Activated T-helper 1 cell treated with anti-CD3 and anti-CD28 coated beads, Interleukin-12 subunit alpha, Interleukin-12 subunit beta, Interleukin-2, Interleukin-4 antibody, amounts not matched to agents 30 ng/mL and 10 ng/mL and 1 ng/mL, durations not matched to agents 14 hours and 24 hours and 36 hours (primary cell): ENCODE measurements around the gene DNAAF5. TPM values are rescaled to one million over a fixed set of nuclear protein-coding genes. Genes with fewer than 3 reads are reported as not detected.
A peak's percentile ranks its signal among the peaks of the same experiment; 100 is the strongest.

Experiments used
- DNase-seq: peaks from one replicate; pipeline ENCODE4 v3.0.0; 2021; ENCODE audit warnings: low spot score
- H3K27ac Mint-ChIP-seq: one replicate; pipeline ENCODE4 v1.8.0; 2021; ENCODE audit warnings: mild to moderate bottlenecking, mixed read lengths
- H3K27me3 Mint-ChIP-seq: one replicate; pipeline ENCODE4 v1.8.0; 2022; ENCODE audit warnings: mild to moderate bottlenecking, moderate library complexity, mixed read lengths; ENCODE audit not compliant: insufficient read depth
- H3K36me3 Mint-ChIP-seq: one replicate; pipeline ENCODE4 v1.8.0; 2021; ENCODE audit warnings: low read depth, mixed read lengths
- H3K4me1 Mint-ChIP-seq: one replicate; pipeline ENCODE4 v1.8.0; 2021; ENCODE audit warnings: low read depth, mixed read lengths
- H3K4me3 Mint-ChIP-seq: one replicate; pipeline ENCODE4 v1.8.0; 2021; ENCODE audit warnings: mild to moderate bottlenecking, moderate library complexity, mixed read lengths
- H3K9me3 Mint-ChIP-seq: one replicate; pipeline ENCODE4 v1.8.0; 2021; ENCODE audit warnings: mixed read lengths
- intact Hi-C: fragments of 100-400 bp; cut with micrococcal nuclease; formaldehyde crosslinking; loops from one replicate; pipeline ENCODE4 v1.15.1; 2024
- total RNA-seq: library from RNA; stranded (reverse); gene quantifications from 2 replicates; pipeline ENCODE4 v1.2.3, GENCODE V29; 2022

DNAAF5 gene
- total RNA-seq: 42.7 and 52.4 TPM in 2 replicates

DNA sequence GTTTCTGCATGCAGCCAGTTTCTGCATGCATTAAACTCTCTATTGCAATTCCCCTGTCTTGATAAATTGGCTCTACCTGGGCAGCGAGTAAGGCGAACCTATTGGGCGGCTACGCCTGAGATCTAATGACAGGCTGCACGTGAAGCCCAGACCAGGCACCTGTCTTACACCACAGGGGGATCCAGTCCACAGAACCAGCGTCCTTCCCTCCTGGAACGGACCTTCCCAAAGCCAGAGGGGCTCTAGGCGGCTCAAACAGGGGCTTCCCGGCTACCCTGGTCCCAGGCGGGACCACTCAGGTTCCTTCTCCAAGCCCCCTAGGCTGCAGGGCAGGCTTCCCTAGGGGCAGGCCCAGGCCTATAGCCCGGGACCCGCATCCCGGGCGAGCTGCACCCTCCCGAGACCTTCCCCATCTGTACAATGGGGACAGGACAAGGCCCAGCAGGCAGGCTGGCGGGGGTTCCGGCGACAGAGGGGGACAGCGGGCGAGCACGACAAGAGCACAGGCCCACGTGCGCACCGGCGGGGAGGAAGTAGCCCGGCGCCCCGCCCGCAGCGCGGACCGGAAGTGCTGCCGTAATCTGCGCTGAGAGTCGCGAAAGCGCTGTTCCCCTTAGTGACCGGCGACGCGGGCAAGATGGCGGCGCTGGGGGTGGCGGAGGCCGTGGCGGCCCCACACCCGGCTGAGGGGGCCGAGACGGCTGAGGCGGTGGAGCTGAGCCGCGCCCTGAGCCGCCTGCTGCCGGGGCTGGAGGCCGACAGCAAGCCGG, at the start of gene DNAAF5:
Gene DNAAF5 (plus strand): TSS at position 616 of the 770 bp plus-strand sequence. CDS start 22 bp downstream, at position 638.
- peaks cover 14% of the 10 kb centered on the region for H3K9me3 Mint-ChIP-seq
- peaks cover 23% of the 10 kb centered on the region for H3K4me1 Mint-ChIP-seq
- peak within 1 kb of the TSS; percentile 92 for H3K4me3 Mint-ChIP-seq
- intact Hi-C loops: loop anchor here (1.0 to 5.0 kb wide), 8 partner anchors 87 to 579 kb away; partner anchors contain the start of genes GET4, PDGFA and SUN1
- H3K27me3 Mint-ChIP-seq: no peaks in the 10 kb centered on the region
- peak within 1 kb of the TSS; percentile 96 for H3K27ac Mint-ChIP-seq
- DNase-seq: peak; percentile 84
- H3K36me3 Mint-ChIP-seq: peaks cover 38% of the 10 kb centered on the region

DNA sequence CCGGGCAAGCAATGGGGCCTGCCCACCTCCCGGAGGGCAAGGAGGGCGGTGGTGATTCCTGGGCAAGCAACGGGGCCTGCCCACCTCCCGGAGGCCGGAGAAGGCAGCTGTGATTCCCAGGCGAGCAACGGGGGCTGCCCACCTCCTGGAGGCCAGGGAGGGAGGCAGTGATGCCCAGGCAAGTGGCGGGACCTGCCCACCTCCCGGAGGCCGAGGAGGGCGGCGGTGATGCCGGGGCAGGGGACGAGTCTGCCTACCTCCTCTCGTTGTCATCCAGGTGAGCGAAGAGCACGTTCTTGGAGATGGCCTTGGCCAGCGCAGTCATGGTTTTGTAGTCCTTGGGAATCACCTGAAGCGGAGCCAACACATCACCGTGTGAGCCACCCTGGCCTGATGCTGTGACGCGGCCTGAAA, 49.5 kb upstream of the DNAAF5 start:
- Mint-ChIP-seq H3K27ac (no peak overlapping the region), H3K4me3 (no peak overlapping the region), H3K9me3 (peaks cover 28% of the 10 kb centered on the region), H3K4me1 (no peaks in the 10 kb centered on the region), H3K36me3 (peaks cover 32% of the 10 kb centered on the region), H3K27me3 (no peaks in the 10 kb centered on the region)
- DNase-seq: no peak
- intact Hi-C loops: no loop called here

DNA sequence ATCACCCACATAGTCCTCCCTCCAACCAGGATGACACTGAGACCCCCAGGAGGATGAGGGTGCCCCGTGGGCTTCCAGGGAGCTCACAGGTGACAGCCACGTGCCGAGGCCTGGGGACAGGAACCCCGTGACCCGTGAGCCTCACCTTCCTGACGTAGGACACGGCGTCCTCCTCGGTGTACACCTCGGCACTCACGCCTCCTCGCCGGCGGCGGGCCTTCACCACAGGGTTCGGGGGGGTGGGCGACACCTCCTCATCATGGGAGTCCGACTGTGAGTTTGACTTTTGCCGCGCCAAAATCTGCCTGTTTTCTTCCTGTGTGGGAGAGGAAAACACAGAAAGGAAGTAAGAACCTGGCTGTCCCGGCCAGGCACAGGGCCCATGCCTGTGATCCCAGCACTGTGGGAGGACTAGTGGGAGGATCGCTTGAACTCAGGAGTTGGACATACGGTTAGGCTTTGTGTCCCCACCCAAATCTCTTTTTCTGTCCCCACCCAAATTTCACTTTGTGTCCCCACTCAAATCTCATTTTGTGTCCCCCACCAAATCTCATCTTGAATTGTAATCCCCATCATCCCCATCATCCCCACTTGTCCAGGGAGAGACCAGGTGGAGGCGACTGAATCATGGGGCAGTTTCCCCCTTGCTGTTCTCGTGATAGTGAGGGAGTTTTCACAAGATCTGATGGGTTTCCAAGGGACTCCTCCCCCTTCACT, 45.9 kb upstream of the DNAAF5 start:
- H3K36me3 Mint-ChIP-seq: peaks cover 27% of the 10 kb centered on the region
- H3K27ac Mint-ChIP-seq: no peak overlapping the region
- peaks cover 30% of the 10 kb centered on the region for H3K9me3 Mint-ChIP-seq
- no peak overlapping the region for H3K4me3 Mint-ChIP-seq
- DNase-seq: no peak
- intact Hi-C loops: no loop called here
- no peaks in the 10 kb centered on the region for H3K4me1 Mint-ChIP-seq
- H3K27me3 Mint-ChIP-seq: no peaks in the 10 kb centered on the region

DNA sequence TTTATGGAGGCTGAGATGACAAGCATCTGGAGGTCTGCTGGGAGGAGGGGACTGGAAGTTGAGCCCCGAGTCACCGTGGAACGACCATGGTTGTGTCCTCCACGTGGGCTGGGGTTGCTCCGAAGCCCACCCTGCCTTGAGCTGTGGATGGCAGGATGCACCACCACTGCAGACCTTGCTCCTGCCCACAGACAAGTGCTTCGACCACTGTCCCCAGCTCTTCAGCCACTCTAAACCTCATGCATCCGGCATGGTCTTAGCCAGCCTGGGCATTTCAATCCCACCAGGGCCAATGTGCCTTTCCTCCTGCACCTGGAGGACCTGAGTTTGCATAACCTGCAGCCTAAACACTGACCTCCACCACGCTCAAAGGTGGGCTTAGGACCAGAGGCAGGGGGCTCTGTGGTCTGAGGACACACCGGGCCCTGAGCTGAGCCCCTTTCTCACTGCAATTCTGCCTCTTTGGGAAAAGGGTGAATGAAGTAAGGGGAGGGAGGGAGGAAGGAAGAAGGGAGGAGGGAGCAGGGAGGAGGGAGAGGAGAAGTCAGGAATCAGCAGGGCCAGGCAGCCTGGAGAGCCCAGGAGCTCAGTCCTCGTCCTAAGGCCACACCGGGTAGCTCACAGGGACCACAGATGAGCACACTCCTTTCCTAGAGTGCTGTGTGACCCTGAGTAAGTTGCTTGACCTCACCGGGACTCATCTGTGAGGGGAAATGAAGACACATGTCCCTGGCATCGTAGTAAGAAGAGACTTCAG, 44.8 kb upstream of the DNAAF5 start:
- intact Hi-C loops: no loop called here
- Mint-ChIP-seq H3K36me3 (peaks cover 21% of the 10 kb centered on the region), H3K27me3 (no peaks in the 10 kb centered on the region), H3K4me3 (no peak overlapping the region), H3K27ac (no peak overlapping the region), H3K4me1 (no peaks in the 10 kb centered on the region), H3K9me3 (peaks cover 38% of the 10 kb centered on the region)
- no peak for DNase-seq

DNA sequence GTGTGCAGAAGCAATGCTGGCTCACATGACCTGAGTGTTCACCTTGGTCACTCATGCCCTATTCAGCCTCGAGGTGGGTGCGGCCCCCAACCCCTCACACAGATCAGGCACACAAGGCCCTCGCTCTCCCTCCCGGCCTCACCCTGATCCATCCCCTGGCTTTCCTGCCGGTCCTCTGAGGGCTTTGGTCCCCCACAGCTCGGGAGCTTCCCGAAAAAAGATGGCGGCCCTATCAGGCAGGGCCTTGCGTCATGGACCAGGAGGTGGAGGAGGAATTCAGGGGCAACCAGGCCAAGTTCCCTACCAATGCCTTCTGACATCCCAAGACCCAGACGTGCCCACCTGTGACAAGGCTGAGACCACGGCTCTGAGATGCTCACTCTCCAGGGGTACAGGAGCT, 43.7 kb upstream of the DNAAF5 start:
- DNase-seq: no peak
- H3K36me3 Mint-ChIP-seq: peaks cover 21% of the 10 kb centered on the region
- no peaks in the 10 kb centered on the region for H3K27me3 Mint-ChIP-seq
- no peak overlapping the region for H3K4me3 Mint-ChIP-seq
- intact Hi-C loops: no loop called here
- no peak overlapping the region for H3K27ac Mint-ChIP-seq
- no peaks in the 10 kb centered on the region for H3K4me1 Mint-ChIP-seq
- peaks cover 47% of the 10 kb centered on the region for H3K9me3 Mint-ChIP-seq

DNA sequence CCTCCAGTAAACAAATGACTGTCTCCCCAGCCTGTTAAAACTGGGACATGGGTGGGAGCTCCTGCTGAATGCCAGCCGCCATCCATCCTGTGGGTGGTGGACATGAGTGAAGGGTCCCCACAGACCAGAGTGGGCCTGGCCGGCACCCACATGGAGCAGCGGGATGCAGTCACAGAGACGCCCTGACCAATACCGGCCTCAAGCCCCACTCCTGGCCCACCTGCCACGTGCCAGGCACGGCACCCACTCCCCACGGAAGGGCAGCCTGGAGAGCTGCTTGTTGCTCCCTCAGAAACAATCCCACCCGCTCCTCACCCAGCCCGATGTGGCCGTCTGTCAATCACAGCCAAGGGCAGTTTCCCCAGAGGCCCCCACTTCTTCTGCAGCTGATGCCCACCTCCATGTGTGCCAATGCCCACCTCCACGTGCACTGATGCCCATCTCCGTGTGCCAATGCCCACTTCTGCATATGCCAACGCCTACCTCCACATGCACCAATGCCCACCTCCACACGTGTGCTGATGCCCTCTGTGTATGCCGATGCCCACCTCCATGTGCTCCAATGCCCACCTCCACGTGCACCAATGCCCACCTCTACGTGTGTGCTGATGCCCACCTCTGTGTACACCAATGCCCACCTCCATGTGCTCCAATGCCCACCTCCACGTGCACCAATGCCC, 42.8 kb upstream of the DNAAF5 start:
- peaks cover 20% of the 10 kb centered on the region for H3K36me3 Mint-ChIP-seq
- no peaks in the 10 kb centered on the region for H3K4me1 Mint-ChIP-seq
- H3K9me3 Mint-ChIP-seq: peaks cover 52% of the 10 kb centered on the region
- H3K4me3 Mint-ChIP-seq: no peak overlapping the region
- no peaks in the 10 kb centered on the region for H3K27me3 Mint-ChIP-seq
- no peak overlapping the region for H3K27ac Mint-ChIP-seq
- intact Hi-C loops: no loop called here
- DNase-seq: no peak

DNA sequence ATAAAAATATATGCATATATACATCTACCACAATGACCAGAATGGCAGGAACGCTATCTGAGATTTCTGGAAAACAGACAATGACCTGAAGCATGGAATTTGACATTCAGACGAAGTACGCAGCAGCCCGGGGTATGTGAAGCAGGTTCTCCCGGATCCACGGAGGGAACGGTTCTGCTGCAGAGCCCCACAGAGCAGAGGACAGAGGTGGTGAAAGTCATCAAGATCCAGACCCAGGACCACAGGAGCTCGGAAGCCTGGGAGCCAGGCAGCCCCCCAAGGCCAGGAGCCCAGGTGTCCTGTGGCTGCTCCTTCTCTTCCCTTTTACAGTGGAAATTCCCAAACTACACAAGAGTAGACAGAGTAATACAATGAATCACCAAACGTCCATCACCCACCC, 42.1 kb upstream of the DNAAF5 start:
- Mint-ChIP-seq H3K36me3 (peaks cover 19% of the 10 kb centered on the region), H3K27me3 (no peaks in the 10 kb centered on the region), H3K4me3 (no peak overlapping the region), H3K27ac (no peak overlapping the region), H3K9me3 (peaks cover 52% of the 10 kb centered on the region), H3K4me1 (no peaks in the 10 kb centered on the region)
- intact Hi-C loops: no loop called here
- DNase-seq: no peak

DNA sequence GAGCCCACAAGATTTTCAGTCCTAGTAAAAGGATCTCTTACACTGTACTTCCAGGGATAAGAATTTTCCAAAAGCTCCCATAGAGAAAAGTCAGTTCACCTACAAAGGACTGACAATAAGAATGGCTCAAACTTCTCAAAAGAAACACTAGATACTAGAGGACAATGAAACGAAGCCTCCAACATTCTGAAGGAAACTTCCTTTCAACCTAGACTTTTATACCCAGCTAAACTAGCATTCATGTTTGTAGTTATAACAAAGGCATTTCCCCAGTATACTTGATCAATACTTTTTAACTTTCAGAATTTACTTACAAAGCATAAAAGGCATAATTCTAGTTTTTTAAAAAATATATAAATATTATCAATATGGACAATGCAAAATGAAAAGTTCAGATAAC, 41.0 kb upstream of the DNAAF5 start:
- Mint-ChIP-seq H3K36me3 (peaks cover 15% of the 10 kb centered on the region), H3K4me1 (no peaks in the 10 kb centered on the region), H3K4me3 (no peak overlapping the region), H3K27me3 (no peaks in the 10 kb centered on the region), H3K27ac (no peak overlapping the region), H3K9me3 (peaks cover 53% of the 10 kb centered on the region)
- intact Hi-C loops: no loop called here
- no peak for DNase-seq

DNA sequence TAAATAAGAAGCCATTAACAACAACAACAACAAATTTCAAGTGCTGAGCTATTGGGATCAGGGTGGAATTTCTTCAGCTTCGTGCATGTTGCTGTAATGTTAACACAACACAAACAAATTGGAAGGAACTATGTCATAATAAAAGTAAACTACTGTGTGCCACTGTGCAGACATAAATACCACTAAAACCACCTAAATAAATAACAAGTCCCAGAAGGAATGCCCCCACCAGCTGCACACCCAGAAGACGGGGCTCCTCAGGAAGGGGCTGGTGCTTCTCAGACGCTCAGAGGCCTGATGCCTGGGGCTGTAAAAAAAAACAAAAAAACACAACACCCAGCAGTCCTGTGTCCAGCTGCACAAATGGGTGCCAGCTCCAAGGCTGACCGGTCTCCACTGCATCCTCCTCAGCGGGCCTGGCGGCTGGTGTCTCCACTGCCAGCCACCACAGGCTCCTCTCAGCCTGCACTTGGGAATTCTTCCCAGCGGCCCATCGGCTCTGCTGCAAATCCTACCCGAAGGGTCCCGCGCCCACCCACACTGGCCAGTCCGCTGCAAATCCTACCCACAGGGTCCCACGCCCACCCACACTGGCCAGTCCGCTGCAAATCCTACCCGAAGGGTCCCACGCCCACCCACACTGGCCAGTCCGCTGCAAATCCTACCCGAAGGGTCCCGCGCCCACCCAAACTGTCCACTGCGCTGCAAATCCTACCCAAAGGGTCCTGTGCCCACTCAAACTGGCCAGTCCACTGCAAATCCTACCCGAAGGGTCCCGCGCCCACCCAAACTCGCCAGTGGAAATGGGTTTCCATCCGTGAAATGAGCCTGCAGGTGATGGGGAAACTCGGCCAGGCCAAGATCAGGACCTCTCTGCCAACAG, 35.8 kb upstream of the DNAAF5 start:
- DNase-seq: no peak
- intact Hi-C loops: no loop called here
- Mint-ChIP-seq H3K4me1 (no peaks in the 10 kb centered on the region), H3K9me3 (peaks cover 42% of the 10 kb centered on the region), H3K4me3 (no peak overlapping the region), H3K36me3 (peaks cover 12% of the 10 kb centered on the region), H3K27me3 (no peaks in the 10 kb centered on the region), H3K27ac (no peak overlapping the region)

DNA sequence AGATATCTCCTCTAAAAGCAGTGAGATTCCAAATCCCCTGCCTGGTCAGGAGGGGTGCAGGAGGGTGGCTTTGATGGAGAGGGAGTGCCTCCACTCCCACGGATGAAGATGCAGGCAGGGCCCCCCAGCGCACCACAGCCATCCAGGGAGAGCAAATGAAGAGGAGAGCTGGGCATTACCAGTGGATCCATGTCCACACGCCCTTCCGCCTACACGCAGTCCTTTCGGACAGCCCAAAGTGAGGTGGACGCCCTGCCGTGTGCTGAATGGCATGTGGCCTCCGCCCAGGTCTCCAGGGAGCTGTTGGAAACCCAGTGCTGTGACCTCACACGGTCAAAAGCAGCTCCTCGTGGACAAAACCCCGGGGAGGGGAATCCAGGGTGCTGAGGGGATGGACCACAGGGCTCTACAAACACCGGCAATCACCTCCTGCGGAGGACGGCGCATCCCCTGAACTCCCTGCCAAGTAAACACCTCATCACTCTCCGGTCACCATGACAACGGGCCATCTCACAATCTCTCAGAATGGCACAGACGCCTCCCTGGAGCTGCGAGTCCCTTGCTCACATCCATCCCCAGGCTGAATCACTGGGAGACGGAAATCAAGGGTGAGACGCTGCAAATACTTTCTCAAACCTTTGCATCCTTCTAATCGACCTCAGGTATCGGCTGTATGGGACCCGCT, 35.0 kb upstream of the DNAAF5 start:
- H3K27me3 Mint-ChIP-seq: no peaks in the 10 kb centered on the region
- H3K36me3 Mint-ChIP-seq: peaks cover 12% of the 10 kb centered on the region
- no peak for DNase-seq
- H3K4me1 Mint-ChIP-seq: no peaks in the 10 kb centered on the region
- H3K9me3 Mint-ChIP-seq: peaks cover 35% of the 10 kb centered on the region
- no peak overlapping the region for H3K4me3 Mint-ChIP-seq
- intact Hi-C loops: no loop called here
- peak overlapping the region; percentile 31 for H3K27ac Mint-ChIP-seq

DNA sequence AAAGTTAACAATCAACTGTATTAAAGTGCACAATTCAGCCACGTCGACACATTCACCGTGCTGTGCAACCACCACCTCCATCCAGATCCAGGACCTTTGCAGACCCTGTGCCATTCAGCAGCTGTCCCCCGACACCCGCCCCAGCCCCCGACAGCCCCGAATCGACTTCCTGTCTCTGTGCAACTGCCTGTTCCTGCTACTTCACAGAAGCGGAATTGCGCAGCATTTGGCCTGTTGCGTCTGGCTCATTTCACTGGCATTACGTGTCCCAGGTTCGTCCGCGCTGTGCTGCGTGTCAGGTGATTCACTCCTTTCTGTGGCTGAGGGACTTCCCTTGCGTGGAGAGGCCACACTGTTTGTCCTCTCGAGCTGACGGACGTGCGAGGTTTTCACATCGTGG, 33.2 kb upstream of the DNAAF5 start:
- no peaks in the 10 kb centered on the region for H3K27me3 Mint-ChIP-seq
- H3K4me1 Mint-ChIP-seq: no peaks in the 10 kb centered on the region
- H3K36me3 Mint-ChIP-seq: peaks cover 8% of the 10 kb centered on the region
- no peak overlapping the region for H3K27ac Mint-ChIP-seq
- peaks cover 22% of the 10 kb centered on the region for H3K9me3 Mint-ChIP-seq
- no peak overlapping the region for H3K4me3 Mint-ChIP-seq
- intact Hi-C loops: no loop called here
- no peak for DNase-seq
